Thymus (tissue), 11 donors: ENCODE results near the gene HPSE. TPM values are rescaled to one million over a fixed set of nuclear protein-coding genes. Genes with fewer than 3 reads are reported as not detected.

Experiments used
- DNase-seq, 9 donors: peaks; one replicate each; pipeline ENCODE4 v3.0.0-alpha.2; 2013; ENCODE audit warnings: low spot score in 9 of 9, low read depth in 6 of 9, missing footprints in 1 of 9
- H3K27ac ChIP-seq, 2 donors: one replicate each; pipeline ENCODE4 v1.5.1; 2013; ENCODE audit warnings: control low read depth in 1 of 2, low read depth in 1 of 2, low read length in 1 of 2, mild to moderate bottlenecking in 1 of 2, moderate library complexity in 1 of 2
- H3K27me3 ChIP-seq, 2 donors: one replicate each; pipeline ENCODE4 v1.5.1; 2013; ENCODE audit warnings: low read length in 1 of 2; ENCODE audit not compliant: control insufficient read depth in 2 of 2, insufficient read depth in 1 of 2
- H3K36me3 ChIP-seq, 2 donors: one replicate each; pipeline ENCODE4 v1.5.1; 2013; ENCODE audit warnings: low read length in 1 of 2, mild to moderate bottlenecking in 1 of 2, moderate library complexity in 1 of 2; ENCODE audit not compliant: control insufficient read depth in 2 of 2, insufficient read depth in 2 of 2
- H3K4me1 ChIP-seq, 2 donors: one replicate each; pipeline ENCODE4 v1.5.1; 2013; ENCODE audit warnings: low read length in 2 of 2; ENCODE audit not compliant: control insufficient read depth in 2 of 2, insufficient read depth in 2 of 2
- H3K4me3 ChIP-seq, 2 donors: one replicate each; pipeline ENCODE4 v1.5.1; 2013; ENCODE audit warnings: low read length in 2 of 2, control low read depth in 1 of 2, mild to moderate bottlenecking in 1 of 2
- H3K9me3 ChIP-seq, 2 donors: one replicate each; pipeline ENCODE4 v1.5.1; 2013; ENCODE audit warnings: low read length in 1 of 2, mild to moderate bottlenecking in 1 of 2; ENCODE audit not compliant: control insufficient read depth in 2 of 2, insufficient read depth in 1 of 2
- WGBS: extraction: QIAGEN DNeasy Blood & Tissue Kit; methylation state at CpG from one replicate; pipeline ENCODE4 v1.1.7; 2013; 5-methylcytosine and 5-hydroxymethylcytosine counted together
- polyA plus RNA-seq: library from polyadenylated mRNA; stranded (reverse); fragments of 200-250 nt; gene quantifications from one replicate; pipeline ENCODE4 v1.2.3, GENCODE V29; 2013
- total RNA-seq: library from RNA; stranded (reverse); fragments of 120-200 nt; gene quantifications from one replicate; pipeline ENCODE4 v1.2.4, GENCODE V29; 2013
- donor health status: healthy.

The HPSE gene
- total and polyA plus RNA-seq, 2 donors = 1.7 to 4.3 TPM

- H3K9me3 ChIP-seq = peaks cover 2 to 11% of the 10 kb centered on the region in 2 donors
- H3K27me3 ChIP-seq = peaks cover 3 to 19% of the 10 kb centered on the region in 2 donors
- H3K36me3 ChIP-seq = no peaks in the 10 kb centered on the region
- WGBS = 100% methylated on average over 1 of the region's 1 CpG
- H3K4me1 ChIP-seq = no peaks in the 10 kb centered on the region
- H3K4me3 ChIP-seq = no peak overlapping the region
- no peak overlapping the region for H3K27ac ChIP-seq
- DNase-seq = no peak
Measured at GRCh38 chr4:83348074-83348473, 13.4 kb upstream of the HPSE start.

- H3K4me1 ChIP-seq = peaks cover 19 to 21% of the 10 kb centered on the region in 2 donors
- H3K36me3 ChIP-seq = no peaks in the 10 kb centered on the region
- 27% methylated on average over 3 of the region's 3 CpGs for WGBS
- H3K9me3 ChIP-seq = peaks cover 8 to 24% of the 10 kb centered on the region in 2 donors
- DNase-seq = no peak
- no peak overlapping the region for H3K27ac ChIP-seq
- no peak overlapping the region for H3K4me3 ChIP-seq
- H3K27me3 ChIP-seq = peaks cover 7 to 48% of the 10 kb centered on the region in 2 donors
Measured at GRCh38 chr4:83342476-83342875, 7.8 kb upstream of the HPSE start.

GRCh38 chr4:83340692-83341343 is 6.2 kb upstream of the HPSE start:
- 9% methylated on average over 2 of the region's 2 CpGs for WGBS
- H3K9me3 ChIP-seq = peaks cover 6 to 13% of the 10 kb centered on the region in 2 donors
- H3K4me1 ChIP-seq = peaks cover 19 to 21% of the 10 kb centered on the region in 2 donors
- no peak overlapping the region for H3K4me3 ChIP-seq
- peaks cover 22 to 56% of the 10 kb centered on the region in 2 donors for H3K27me3 ChIP-seq
- no peaks in the 10 kb centered on the region for H3K36me3 ChIP-seq
- no peak overlapping the region for H3K27ac ChIP-seq
- peak; percentile 64 to 95 (median 82) for DNase-seq

GRCh38 chr4:83339573-83339972 is 4.9 kb upstream of the HPSE start:
- WGBS = 98% methylated on average over 6 of the region's 6 CpGs
- Histone ChIP-seq H3K4me1 (peaks cover 25 to 26% of the 10 kb centered on the region in 2 donors), H3K27ac (no peak overlapping the region), H3K4me3 (no peak overlapping the region), H3K27me3 (peaks cover 30 to 69% of the 10 kb centered on the region in 2 donors), H3K36me3 (no peaks in the 10 kb centered on the region), H3K9me3 (peaks cover 6 to 13% of the 10 kb centered on the region in 2 donors)
- no peak for DNase-seq

- Histone ChIP-seq H3K27me3 (peaks cover 46 to 76% of the 10 kb centered on the region in 2 donors), H3K4me1 (peaks cover 8 to 19% of the 10 kb centered on the region in 2 donors), H3K36me3 (no peaks in the 10 kb centered on the region), H3K27ac (no peak overlapping the region), H3K9me3 (peaks cover 6 to 13% of the 10 kb centered on the region in 2 donors), H3K4me3 (no peak overlapping the region)
- 47% methylated on average over 6 of the region's 6 CpGs for WGBS
- no peak for DNase-seq
Measured at GRCh38 chr4:83335701-83336100, 1.1 kb upstream of the HPSE start.

- Histone ChIP-seq H3K9me3 (no peaks in the 10 kb centered on the region), H3K27me3 (peaks cover 36 to 69% of the 10 kb centered on the region in 2 donors), H3K27ac (peak overlapping the region in 1 of 2 donors; percentile 8), H3K4me3 (no peak overlapping the region), H3K4me1 (peaks cover 4 to 12% of the 10 kb centered on the region in 2 donors), H3K36me3 (no peaks in the 10 kb centered on the region)
- DNase-seq = no peak
- 83% methylated on average over 3 of the region's 3 CpGs for WGBS
Measured at GRCh38 chr4:83331956-83332355, 2.7 kb downstream of the HPSE start.

- Histone ChIP-seq H3K9me3 (no peaks in the 10 kb centered on the region), H3K27ac (no peak overlapping the region), H3K4me3 (no peak overlapping the region), H3K36me3 (no peaks in the 10 kb centered on the region), H3K27me3 (peaks cover 19 to 50% of the 10 kb centered on the region in 2 donors), H3K4me1 (peaks cover 0 to 6% of the 10 kb centered on the region in 2 donors)
- no peak for DNase-seq
- WGBS = 94% methylated on average over 5 of the region's 5 CpGs
Measured at GRCh38 chr4:83329521-83330110, 5.0 kb downstream of the HPSE start.

GRCh38 chr4:83328521-83329187 is 6.0 kb downstream of the HPSE start:
- no peak overlapping the region for H3K4me3 ChIP-seq
- no peak overlapping the region for H3K27ac ChIP-seq
- H3K36me3 ChIP-seq = no peaks in the 10 kb centered on the region
- 69% methylated on average over 7 of the region's 7 CpGs for WGBS
- no peaks in the 10 kb centered on the region for H3K4me1 ChIP-seq
- peaks cover 19 to 42% of the 10 kb centered on the region in 2 donors for H3K27me3 ChIP-seq
- H3K9me3 ChIP-seq = no peaks in the 10 kb centered on the region
- no peak for DNase-seq

GRCh38 chr4:83326546-83326945 is 8.1 kb downstream of the HPSE start:
- Histone ChIP-seq H3K4me1 (no peaks in the 10 kb centered on the region), H3K4me3 (no peak overlapping the region), H3K27me3 (peaks cover 3 to 23% of the 10 kb centered on the region in 2 donors), H3K9me3 (no peaks in the 10 kb centered on the region), H3K27ac (no peak overlapping the region), H3K36me3 (no peaks in the 10 kb centered on the region)
- 94% methylated on average over 8 of the region's 8 CpGs for WGBS
- no peak for DNase-seq
